VCaP (cell line): ENCODE results near the gene PSME1.

Experiments
- H3K27ac ChIP-seq: fragments of 450-650 bp; 2 replicates; pipeline ENCODE4 v1.5.1; 2017
- CTCF ChIP-seq: fragments of 450-650 bp; conservative IDR thresholded peaks from 2 replicates; pipeline ENCODE4 v1.5.1; 2017; ENCODE audit warnings: mild to moderate bottlenecking, moderate library complexity

Gene PSME1

GRCh38 chr14:24176599-24176998 lies 40.6 kb downstream of the PSME1 start:
- H3K27ac ChIP-seq, result no peak overlapping the region
- TF ChIP-seq CTCF, result no peak

GRCh38 chr14:24177041-24177825 lies 41.2 kb downstream of the PSME1 start:
- TF ChIP-seq CTCF, result no peak
- H3K27ac ChIP-seq, result no peak overlapping the region

DNA sequence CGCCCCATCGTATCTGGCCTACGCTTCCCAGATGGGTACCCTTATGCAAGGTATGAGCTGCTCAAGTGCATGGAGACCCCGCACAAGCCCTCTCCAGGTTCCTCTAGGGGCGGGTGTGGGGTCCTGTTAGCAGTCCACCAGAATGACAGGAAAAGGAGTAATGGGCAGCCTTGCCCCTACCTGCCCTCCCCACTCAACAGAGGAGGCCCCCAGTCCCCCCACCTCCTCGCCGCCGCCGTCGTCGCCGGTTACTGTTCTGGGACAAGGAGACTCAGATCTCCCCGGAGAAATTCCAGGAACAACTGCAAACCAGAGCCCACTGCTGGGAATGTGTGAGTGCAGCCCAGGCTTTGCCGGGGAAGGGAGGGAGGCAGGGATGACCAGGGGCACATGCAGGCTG lies 41.9 kb downstream of the PSME1 start:
- no peak overlapping the region for H3K27ac ChIP-seq
- TF ChIP-seq CTCF, result no peak

- no peak for TF ChIP-seq CTCF
- H3K27ac ChIP-seq, result no peak overlapping the region
These were observed 42.6 kb downstream of the PSME1 start for GRCh38 chr14:24178399-24179178.

GRCh38 chr14:24179294-24179960 lies 43.4 kb downstream of the PSME1 start:
- no peak for TF ChIP-seq CTCF

DNA sequence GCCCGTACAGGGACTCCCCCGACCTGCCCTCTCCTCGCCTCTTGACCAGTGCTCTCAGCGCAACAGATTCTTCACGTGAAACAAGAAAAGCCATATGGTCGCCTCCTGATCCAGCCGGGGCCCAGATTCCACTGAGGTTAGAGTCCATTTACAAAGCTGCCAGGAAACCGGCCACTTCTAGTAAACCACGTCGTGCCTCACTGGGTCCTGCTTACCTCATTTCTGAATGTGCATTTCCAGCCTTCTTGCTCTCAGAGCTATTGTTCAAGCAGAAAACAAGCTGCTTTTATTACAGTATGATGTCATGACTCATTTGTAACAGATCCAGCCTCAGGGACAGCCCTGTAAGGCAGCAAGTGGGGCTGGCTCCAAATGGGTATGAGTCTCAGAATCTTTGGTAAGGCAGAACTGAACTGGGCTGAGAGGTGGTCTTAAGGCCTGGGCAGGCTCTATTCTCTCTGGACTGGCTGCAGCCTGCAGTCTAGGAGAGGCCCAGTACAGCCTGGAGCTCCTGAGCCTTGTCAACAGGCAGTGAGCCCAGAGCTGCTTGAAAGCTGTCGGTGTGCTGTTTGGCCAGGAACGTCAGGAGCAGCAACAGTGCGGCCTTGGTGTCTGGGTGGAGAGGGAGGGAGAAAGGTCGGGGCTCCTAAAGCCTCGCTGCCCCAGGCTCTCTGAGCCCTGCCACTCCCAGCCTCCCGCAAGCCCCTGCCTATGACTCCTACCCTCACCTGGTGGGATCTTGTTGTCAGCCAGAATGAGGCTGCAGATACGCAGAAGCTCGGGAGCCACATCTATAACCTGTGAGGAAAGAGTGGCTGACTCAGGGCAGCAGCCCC lies 44.2 kb downstream of the PSME1 start:
- TF ChIP-seq CTCF, result no peak
- no peak overlapping the region for H3K27ac ChIP-seq

More at GRCh38 chr14:24179294-24179960, 43.4 kb downstream of the PSME1 start:
- no peak overlapping the region for H3K27ac ChIP-seq
